OCI-LY7 (cell line): ENCODE results near the gene CSPG5. TPM values are rescaled to one million over a fixed set of nuclear protein-coding genes. Genes with fewer than 3 reads are reported as not detected.
A peak's percentile ranks its signal among the peaks of the same experiment; 100 is the strongest.

Source experiments
- BruUV-seq: library from RNA; stranded (reverse); fragments of 400-500 nt; replicated peaks from 2 replicates; lab custom pipeline; 2021; lab: Mats Ljungman, UMichigan
- CTCF ChIA-PET: fragments of 300-600 bp; sonication (Branson Sonifier 250); formaldehyde crosslinking; loops from one replicate; lab custom pipeline; 2022; ENCODE audit warnings: antibody characterized with exemption; ENCODE audit not compliant: unreplicated experiment; lab: Charles Lee
- POLR2A ChIA-PET: fragments of 300-600 bp; sonication (Branson Sonifier 250); formaldehyde crosslinking; loops from one replicate; lab custom pipeline; 2022; ENCODE audit warnings: antibody characterized with exemption; lab: Charles Lee
- DNase-seq: peaks from one replicate; pipeline ENCODE4 v3.0.0-alpha.2; 2015; ENCODE audit warnings: low spot score
- H2AFZ ChIP-seq: fragments of 200-600 bp; sonication (generic), shearing (Covaris generic); 2 replicates; pipeline ENCODE4 v1.6.1; 2014; ENCODE audit warnings: mild to moderate bottlenecking, antibody characterized with exemption, low read length, moderate library complexity
- H3K27ac ChIP-seq: fragments of 200-600 bp; sonication (generic); 2 replicates; pipeline ENCODE4 v1.5.1; 2014; ENCODE audit warnings: mixed run types, low read depth, mild to moderate bottlenecking, moderate library complexity, low read length, inconsistent platforms; ENCODE audit not compliant: poor library complexity, severe bottlenecking
- H3K36me3 ChIP-seq: fragments of 200-600 bp; sonication (generic); 2 replicates; pipeline ENCODE4 v1.6.1; 2014; ENCODE audit warnings: mild to moderate bottlenecking, antibody characterized with exemption, low read length, moderate library complexity, mixed read lengths; ENCODE audit not compliant: insufficient read depth
- H3K4me1 ChIP-seq: fragments of 200-600 bp; sonication (generic); 2 replicates; pipeline ENCODE4 v1.5.1; 2014; ENCODE audit warnings: mild to moderate bottlenecking, low read length; ENCODE audit not compliant: insufficient read depth, poor library complexity, severe bottlenecking
- H3K4me2 ChIP-seq: fragments of 200-600 bp; sonication (generic); 2 replicates; pipeline ENCODE4 v1.6.1; 2014; ENCODE audit warnings: mild to moderate bottlenecking, low read length
- H3K4me3 ChIP-seq: fragments of 200-600 bp; sonication (generic); 2 replicates; pipeline ENCODE4 v1.5.1; 2014; ENCODE audit warnings: mild to moderate bottlenecking, low read depth, low read length; ENCODE audit not compliant: poor library complexity, severe bottlenecking
- H3K79me2 ChIP-seq: fragments of 200-600 bp; sonication (generic); 2 replicates; pipeline ENCODE4 v1.6.1; 2016; ENCODE audit warnings: low read depth, mild to moderate bottlenecking, low read length, moderate library complexity, mixed read lengths; ENCODE audit not compliant: insufficient read depth
- H3K9me2 ChIP-seq: fragments of 200-600 bp; sonication (generic); 2 replicates; pipeline ENCODE4 v1.6.1; 2016; ENCODE audit warnings: mild to moderate bottlenecking, low read length, mixed read lengths; ENCODE audit not compliant: insufficient read depth
- H3K9me3 ChIP-seq: fragments of 200-600 bp; sonication (generic); 2 replicates; pipeline ENCODE4 v1.6.1; 2014; ENCODE audit warnings: mild to moderate bottlenecking, mixed run types, low read length, mixed read lengths
- H4K20me1 ChIP-seq: fragments of 200-600 bp; sonication (generic); 2 replicates; pipeline ENCODE4 v1.6.1; 2014; ENCODE audit warnings: mild to moderate bottlenecking, antibody characterized with exemption, low read length, moderate library complexity, mixed read lengths; ENCODE audit not compliant: insufficient read depth
- CTCF ChIP-seq: fragments of 200-600 bp; sonication (generic); conservative IDR thresholded peaks from 2 replicates; pipeline ENCODE4 v1.5.1; 2014; ENCODE audit warnings: mild to moderate bottlenecking, antibody characterized with exemption, low read length, moderate library complexity, mixed read lengths
- EZH2phosphoT487 ChIP-seq: fragments of 200-600 bp; sonication (generic); IDR thresholded peaks from 2 replicates; pipeline ENCODE4 v1.6.1; 2018; ENCODE audit warnings: low read depth, borderline replicate concordance, mild to moderate bottlenecking, mixed run types, antibody characterized with exemption, low read length, moderate library complexity, mixed read lengths
- intact Hi-C: fragments of 100-400 bp; cut with micrococcal nuclease; formaldehyde crosslinking; loops from one replicate; pipeline ENCODE4 v1.10.0; 2022; ENCODE audit not compliant: unreplicated experiment
- total RNA-seq, 2 experiments: library from RNA; depleted of rRNA in 1 of 2; stranded (reverse); fragments of >200 nt in 1 of 2; shearing (Covaris generic) in 1 of 2; gene quantifications; 2 replicates each; pipeline ENCODE4 v1.2.3, GENCODE V29; 2014 to 2022

Gene CSPG5
- total RNA-seq, 2 experiments from 2014 or later, result 0.13 to 0.66 TPM

GRCh38 chr3:47517937-47518336 is 60.7 kb downstream of the CSPG5 start:
- Histone ChIP-seq H3K4me1 (no peaks in the 10 kb centered on the region), H3K27ac (no peak overlapping the region), H3K4me2 (no peak overlapping the region), H3K36me3 (no peaks in the 10 kb centered on the region), H3K4me3 (no peak overlapping the region), H3K9me3 (no peaks in the 10 kb centered on the region), H4K20me1 (no peaks in the 10 kb centered on the region), H3K9me2 (no peaks in the 10 kb centered on the region), H3K79me2 (peaks cover under 1% of the 10 kb centered on the region; the same call in 1 of the 2 replicates), H2AFZ (no peak overlapping the region)
- no peak for TF ChIP-seq CTCF
- TF ChIP-seq EZH2phosphoT487, result no peak
- BruUV-seq, result no TSS peak
- DNase-seq, result no peak
- intact Hi-C loops, result no loop called here
- ChIA-PET POLR2A (interaction anchor here (0.7 kb wide), 1 partner anchor 331 kb away, joined by 4 read pairs; no protein-coding TSS in a partner anchor), CTCF (no interaction called here)

- peaks cover 6% of the 10 kb centered on the region for H3K36me3 ChIP-seq
- no peaks in the 10 kb centered on the region for H3K9me2 ChIP-seq
- H3K4me3 ChIP-seq, result no peak overlapping the region
- no peak for DNase-seq
- no peak overlapping the region for H3K27ac ChIP-seq
- no TSS peak for BruUV-seq
- no peak for TF ChIP-seq EZH2phosphoT487
- no peak for TF ChIP-seq CTCF
- no peak overlapping the region for H3K4me2 ChIP-seq
- H2AFZ ChIP-seq, result peak overlapping the region; percentile 7; the same call in 1 of the 2 replicates
- H3K4me1 ChIP-seq, result peaks cover 10% of the 10 kb centered on the region
- no peaks in the 10 kb centered on the region for H3K9me3 ChIP-seq
- peaks cover 21% of the 10 kb centered on the region for H3K79me2 ChIP-seq
- CTCF ChIA-PET, result no interaction called here
- intact Hi-C loops, result no loop called here
- POLR2A ChIA-PET, result interaction anchor here (0.6 kb wide), 2 partner anchors 370 to 1340 kb away, joined by 3 to 4 read pairs; no protein-coding TSS in a partner anchor
- H4K20me1 ChIP-seq, result no peaks in the 10 kb centered on the region
These were observed 62.8 kb downstream of the CSPG5 start for GRCh38 chr3:47515864-47516319.

- Histone ChIP-seq H3K27ac (no peak overlapping the region), H3K36me3 (peaks cover 14% of the 10 kb centered on the region), H3K9me3 (no peaks in the 10 kb centered on the region), H3K79me2 (peaks cover 28% of the 10 kb centered on the region), H3K4me1 (peaks cover 10% of the 10 kb centered on the region), H3K4me3 (no peak overlapping the region), H2AFZ (no peak overlapping the region; the same call in 1 of the 2 replicates), H3K4me2 (no peak overlapping the region), H3K9me2 (no peaks in the 10 kb centered on the region), H4K20me1 (no peaks in the 10 kb centered on the region)
- TF ChIP-seq CTCF (no peak), EZH2phosphoT487 (no peak)
- no TSS peak for BruUV-seq
- ChIA-PET CTCF (no interaction called here), POLR2A (no interaction called here)
- intact Hi-C loops, result no loop called here
- no peak for DNase-seq
These were observed 63.6 kb downstream of the CSPG5 start for GRCh38 chr3:47515100-47515499.
